ENCODE data around the gene LNPEP. TPM values are rescaled to one million over a fixed set of nuclear protein-coding genes. Genes with fewer than 3 reads are reported as not detected.
A peak's percentile ranks its signal among the peaks of the same experiment; 100 is the strongest.

The LNPEP gene
- total and polyA plus RNA-seq, 4 donors = 4.6 to 78.9 (median 19.0) TPM

DNA sequence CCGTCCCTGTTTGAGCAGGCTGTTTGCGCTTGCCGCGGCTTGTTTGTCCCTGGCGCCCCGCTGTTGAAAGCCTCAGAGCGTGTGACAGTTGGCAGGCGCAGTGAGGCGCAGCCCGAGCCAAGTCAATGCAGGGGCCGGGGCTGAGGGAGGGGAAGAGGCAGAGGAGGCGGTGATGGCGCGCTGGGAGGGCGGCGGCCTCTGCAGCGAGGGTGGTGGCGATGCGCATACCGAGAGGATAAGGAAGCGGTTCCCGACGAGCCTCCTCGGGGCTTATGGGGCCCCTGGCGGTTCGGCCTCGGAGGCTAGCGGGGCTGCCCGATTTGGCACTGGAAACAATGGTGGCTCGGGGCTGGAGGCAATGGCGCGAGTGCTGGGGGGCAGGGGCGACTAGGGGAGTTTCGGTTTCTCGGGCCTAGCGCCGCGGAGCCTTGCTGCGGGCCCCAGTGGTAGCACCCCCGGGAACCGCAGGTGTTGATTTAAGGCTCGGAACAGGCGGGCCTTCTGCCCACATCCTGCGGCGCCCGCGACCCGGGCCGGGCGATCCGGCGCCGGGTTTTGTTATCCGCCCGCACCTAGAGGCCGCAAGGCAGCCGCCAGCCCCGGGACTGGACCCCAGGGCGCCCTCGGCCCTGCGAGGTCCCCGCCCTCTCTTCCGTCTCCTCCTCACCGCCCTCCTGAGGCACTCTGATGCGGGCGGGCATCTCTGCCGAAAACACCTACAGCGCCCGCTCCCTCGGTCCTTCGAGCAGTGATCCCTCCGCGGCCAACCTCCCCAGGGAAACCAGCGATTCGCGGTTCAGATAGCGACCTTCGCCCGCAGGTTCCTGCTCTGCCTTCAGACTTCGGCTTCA lies 947 bp upstream of the LNPEP start:
- peak; percentile 83 for ATAC-seq (ENCODE audit: insufficient read depth, low FRiP score)
- DNase-seq = peak; percentile 96 to 97 (median 97)
- H3K4me3 ChIP-seq = peak overlapping the region; percentile 78
- no peaks in the 10 kb centered on the region for H3K27me3 ChIP-seq (ENCODE audit: control insufficient read depth in 3 of 3, insufficient read depth in 3 of 3, low read length in 2 of 3)
- H3K36me3 ChIP-seq (ENCODE audit: control insufficient read depth in 4 of 4, insufficient read depth in 4 of 4, low read length in 4 of 4) = peaks cover 0 to 4% (median 0%) of the 10 kb centered on the region in 4 donors
- no peak for TF ChIP-seq CTCF (IDR thresholded peaks at IDR 0.05; ENCODE audit: control extremely low read depth, extremely low read depth)
- H3K9me3 ChIP-seq (ENCODE audit: control insufficient read depth in 4 of 4, insufficient read depth in 3 of 4, low read length in 3 of 4) = no peaks in the 10 kb centered on the region
- 0 to 1% methylated on average over 61 to 80 of the region's 80 CpGs for WGBS, 2 donors
- peaks cover 1 to 34% (median 19%) of the 10 kb centered on the region in 5 donors for H3K4me1 ChIP-seq (ENCODE audit: control insufficient read depth in 5 of 5, insufficient read depth in 5 of 5, low read length in 5 of 5)
- H3K9ac ChIP-seq (ENCODE audit: insufficient read depth in 1 of 2, low read length in 2 of 2) = peak overlapping the region; percentile 73 to 90
- peak overlapping the region; percentile 95 to 99 for H3K27ac ChIP-seq (ENCODE audit: low read depth in 1 of 2, low read length in 1 of 2)

- TF ChIP-seq CTCF (IDR thresholded peaks at IDR 0.05; ENCODE audit: control extremely low read depth, extremely low read depth) = no peak
- no peaks in the 10 kb centered on the region for H3K27me3 ChIP-seq (ENCODE audit: control insufficient read depth in 3 of 3, insufficient read depth in 3 of 3, low read length in 2 of 3)
- peaks cover 0 to 4% (median 0%) of the 10 kb centered on the region in 4 donors for H3K36me3 ChIP-seq (ENCODE audit: control insufficient read depth in 4 of 4, insufficient read depth in 4 of 4, low read length in 4 of 4)
- peaks cover 0 to 30% (median 13%) of the 10 kb centered on the region in 5 donors for H3K4me1 ChIP-seq (ENCODE audit: control insufficient read depth in 5 of 5, insufficient read depth in 5 of 5, low read length in 5 of 5)
- H3K4me3 ChIP-seq = peak overlapping the region; percentile 68
- ATAC-seq (ENCODE audit: insufficient read depth, low FRiP score) (no peak), DNase-seq (peak; percentile 41 to 51 (median 45))
- 0 to 1% methylated on average over 27 of the region's 27 CpGs for WGBS, 2 donors
- peak overlapping the region; percentile 95 to 99 for H3K27ac ChIP-seq (ENCODE audit: low read depth in 1 of 2, low read length in 1 of 2)
- no peaks in the 10 kb centered on the region for H3K9me3 ChIP-seq (ENCODE audit: control insufficient read depth in 4 of 4, insufficient read depth in 3 of 4, low read length in 3 of 4)
- peak overlapping the region; percentile 0 to 85 for H3K9ac ChIP-seq (ENCODE audit: insufficient read depth in 1 of 2, low read length in 2 of 2)
These were observed 796 bp downstream of the LNPEP start for GRCh38 chr5:96936431-96937320.

GRCh38 chr5:96940586-96940985 lies 4.7 kb downstream of the LNPEP start:
- H3K27ac ChIP-seq (ENCODE audit: low read depth in 1 of 2, low read length in 1 of 2) = no peak overlapping the region
- DNase-seq = no peak
- TF ChIP-seq CTCF (IDR thresholded peaks at IDR 0.05; ENCODE audit: control extremely low read depth, extremely low read depth) = no peak
- no peak overlapping the region for H3K4me3 ChIP-seq
- no peaks in the 10 kb centered on the region for H3K9me3 ChIP-seq (ENCODE audit: control insufficient read depth in 4 of 4, insufficient read depth in 3 of 4, low read length in 3 of 4)
- H3K4me1 ChIP-seq (ENCODE audit: control insufficient read depth in 5 of 5, insufficient read depth in 5 of 5, low read length in 5 of 5) = peaks cover 0 to 19% (median 6%) of the 10 kb centered on the region in 5 donors
- H3K9ac ChIP-seq (ENCODE audit: insufficient read depth in 1 of 2, low read length in 2 of 2) = no peak overlapping the region
- 85 to 87% methylated on average over 3 of the region's 3 CpGs for WGBS, 2 donors
- H3K36me3 ChIP-seq (ENCODE audit: control insufficient read depth in 4 of 4, insufficient read depth in 4 of 4, low read length in 4 of 4) = peaks cover 0 to 1% (median 0%) of the 10 kb centered on the region in 4 donors
- no peaks in the 10 kb centered on the region for H3K27me3 ChIP-seq (ENCODE audit: control insufficient read depth in 3 of 3, insufficient read depth in 3 of 3, low read length in 2 of 3)
- ATAC-seq (ENCODE audit: insufficient read depth, low FRiP score) = no peak

Measured in lung (tissue), 12 donors.